DMS153 treated with DMSO at 0.1 percent for 48 hours (cell line): ENCODE results near the gene CCDC167.

ENCODE experiments used
- DNase-seq: peaks from one replicate; lab custom pipeline; 2025; ENCODE audit not compliant: unreplicated experiment; lab: John Stamatoyannopoulos, UW

The CCDC167 gene

DNA sequence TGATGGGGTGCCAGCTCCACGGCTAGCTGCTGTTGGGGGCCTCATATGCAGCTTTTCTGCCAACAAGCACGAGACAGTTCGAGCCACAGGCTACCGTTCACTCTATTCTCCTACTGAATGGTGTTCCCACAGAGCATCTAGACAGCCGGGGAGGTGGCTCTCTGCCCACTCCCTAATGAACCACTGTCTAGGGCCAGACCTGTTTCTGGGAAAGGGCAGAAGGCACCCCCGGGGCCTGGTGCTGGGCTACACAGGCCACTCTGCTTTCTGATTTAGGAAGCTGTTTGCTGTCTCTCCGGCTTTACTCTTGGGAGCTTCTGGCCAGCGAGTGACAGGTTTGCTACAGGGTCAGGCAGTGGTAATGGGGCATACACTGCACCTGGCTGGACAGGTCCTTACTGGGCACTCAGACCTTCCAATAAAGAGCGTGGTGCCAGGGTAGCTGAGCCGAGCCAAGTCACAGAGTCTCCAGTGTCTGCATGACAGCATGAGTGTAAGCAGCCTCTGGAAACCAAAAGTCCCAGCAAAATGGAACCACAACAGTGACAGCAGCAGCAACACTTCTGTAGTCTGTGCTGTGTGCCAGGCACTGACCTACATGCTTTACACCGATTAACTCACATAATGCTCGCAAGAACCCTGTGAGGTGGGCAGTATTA lies 8.4 kb downstream of the CCDC167 start:
- DNase-seq = no peak

DNA sequence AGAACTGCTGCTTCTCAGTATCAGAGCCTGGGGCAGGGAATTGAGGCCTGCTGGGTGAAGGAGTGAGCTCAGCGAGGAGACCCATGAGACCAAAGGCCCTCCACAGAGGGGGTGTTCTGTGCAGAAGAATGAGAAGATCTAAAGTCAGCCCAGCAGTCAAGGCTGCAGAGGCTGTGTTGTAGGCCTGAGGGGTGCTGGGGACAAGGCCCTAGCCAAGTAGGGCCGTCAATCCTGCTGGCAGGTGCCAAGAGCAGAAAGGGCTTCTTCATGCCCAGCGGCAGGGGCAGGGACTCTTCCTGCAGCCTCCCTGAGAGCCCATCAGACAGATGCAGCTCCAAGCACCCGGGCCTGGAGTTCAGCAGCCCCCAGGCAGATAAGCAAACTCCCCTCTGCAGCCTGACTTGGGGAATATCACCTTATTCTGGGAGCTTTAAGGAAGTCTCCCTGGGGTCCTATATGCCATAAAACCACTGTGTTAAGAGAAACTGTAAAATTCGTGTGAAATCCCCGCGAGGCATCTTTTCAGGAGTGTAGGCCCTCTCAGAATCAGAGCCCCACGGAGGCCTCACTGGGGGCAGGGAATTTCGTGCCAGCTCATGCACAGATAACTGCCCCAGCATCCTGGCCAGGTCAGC lies 9.0 kb downstream of the CCDC167 start:
- DNase-seq = no peak

DNA sequence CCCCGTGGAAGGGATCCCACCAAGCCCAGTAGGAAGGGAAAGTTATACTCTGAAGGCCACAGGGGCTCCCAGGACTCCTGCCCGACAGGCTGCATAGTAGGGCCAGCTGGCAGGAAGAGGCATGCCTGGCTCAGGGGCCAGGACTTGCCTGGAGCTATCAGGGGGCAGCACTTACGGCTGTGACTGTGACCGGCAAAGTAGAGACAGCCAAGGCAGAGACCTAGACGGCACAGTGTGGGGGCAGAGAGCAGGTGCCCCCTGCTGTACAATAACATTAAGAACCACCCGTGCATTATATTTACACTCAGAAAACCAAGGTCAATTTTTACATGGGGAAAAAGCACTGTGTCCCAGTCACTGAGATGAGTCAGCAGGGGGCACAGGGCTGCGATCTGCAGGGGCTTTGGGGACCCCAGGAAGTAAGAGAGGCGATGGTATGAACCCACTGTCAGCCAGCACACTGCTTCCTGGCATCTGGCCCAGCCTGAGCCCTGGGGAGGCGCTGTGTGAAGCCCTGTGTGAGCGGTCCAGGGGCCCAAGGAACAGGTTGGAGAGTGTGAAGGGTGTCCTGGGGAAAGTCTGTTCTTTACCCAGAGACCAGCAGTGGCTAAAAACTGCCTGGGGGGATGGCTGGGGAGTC lies 9.9 kb downstream of the CCDC167 start:
- DNase-seq = no peak

DNA sequence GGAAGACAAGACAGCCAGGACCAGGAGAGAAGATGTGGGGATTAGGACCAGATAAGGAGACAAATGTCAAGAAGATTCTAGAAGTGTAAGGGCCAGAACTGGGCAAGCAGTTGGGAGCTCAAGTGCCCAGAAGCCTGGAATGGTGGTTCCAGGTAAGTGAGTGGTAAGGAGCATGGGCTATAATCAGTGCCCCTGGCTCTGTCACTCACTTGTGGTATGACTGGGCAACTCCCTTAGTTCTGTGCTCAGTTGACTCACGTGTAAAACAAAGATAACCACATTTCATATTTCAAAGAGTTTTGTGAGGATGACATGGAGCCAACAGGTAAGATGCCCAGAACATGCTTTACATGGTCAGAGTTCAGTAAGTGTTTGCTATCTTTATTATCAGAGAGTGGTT lies 11.2 kb downstream of the CCDC167 start:
- no peak for DNase-seq

DNA sequence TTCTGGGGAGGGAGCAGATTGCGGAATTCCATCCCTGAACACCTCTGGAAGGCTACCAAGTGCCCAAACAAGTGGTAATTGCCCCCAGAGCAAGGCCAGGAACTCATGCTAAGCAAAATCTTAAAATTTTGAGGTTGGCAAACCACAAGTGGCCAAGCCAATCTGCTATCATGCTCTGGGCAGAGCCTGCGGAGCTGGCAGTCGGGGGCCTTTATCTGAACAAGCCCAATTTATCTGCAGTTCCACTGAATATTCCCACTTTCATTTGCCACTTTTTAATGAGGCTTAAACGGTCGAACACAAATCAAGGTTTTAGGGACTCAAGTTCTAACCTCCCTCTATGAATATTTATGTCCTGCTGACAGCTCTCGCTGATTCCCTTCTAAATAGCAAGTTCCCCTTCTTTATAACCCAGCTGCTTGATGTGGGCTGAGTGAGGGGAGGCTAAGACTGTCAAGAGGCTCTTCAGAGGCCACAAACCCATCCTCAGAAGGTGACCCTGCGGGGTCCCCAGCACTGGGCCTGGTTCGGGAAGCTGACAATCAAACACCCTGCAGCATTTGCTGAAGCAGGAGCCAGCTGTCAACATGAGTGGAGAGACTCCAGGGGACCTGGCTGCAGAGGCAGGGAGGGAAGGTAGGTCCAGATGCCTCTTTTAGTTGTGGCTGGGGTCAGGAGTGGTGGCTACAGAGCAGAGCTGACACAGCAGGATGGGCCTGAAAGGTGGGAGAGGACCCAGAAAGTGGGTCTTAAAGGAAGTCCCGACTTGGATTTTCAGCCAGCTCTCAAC lies 11.9 kb downstream of the CCDC167 start:
- DNase-seq = no peak

DNA sequence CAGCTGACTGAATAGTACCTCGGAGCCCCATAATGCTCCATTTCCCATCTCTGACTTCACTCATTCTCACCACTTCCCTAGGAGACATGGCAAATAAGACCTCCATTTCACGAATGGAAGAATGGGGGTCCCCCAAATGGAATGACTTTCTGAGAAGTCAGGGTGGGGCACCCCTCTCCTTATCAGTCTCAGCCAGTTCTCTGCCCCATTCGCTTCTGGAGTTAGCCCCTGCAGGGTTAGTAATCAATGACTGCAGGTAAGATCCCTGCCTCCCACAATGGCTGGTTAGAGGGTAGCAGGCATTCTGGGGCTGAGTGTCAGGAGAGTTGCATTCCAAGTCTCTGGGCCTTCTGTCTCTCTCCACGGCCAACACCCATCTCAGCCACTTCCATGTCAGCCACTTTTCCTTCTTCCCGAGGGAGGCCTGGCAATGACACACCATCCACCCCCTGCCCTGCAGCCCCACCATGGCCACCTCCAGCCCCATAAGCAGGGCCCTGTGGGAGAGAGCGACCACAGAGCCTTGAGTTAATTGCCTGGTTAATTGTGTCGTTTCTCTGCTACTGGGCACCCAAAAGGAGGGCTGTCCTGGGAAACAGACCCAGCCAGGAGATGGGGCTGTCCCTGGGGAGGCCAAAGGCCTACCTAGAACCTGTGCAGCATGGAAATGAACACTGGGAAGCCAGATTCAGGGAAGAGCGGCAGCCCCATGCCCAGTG lies 13.4 kb downstream of the CCDC167 start:
- no peak for DNase-seq

GRCh38 chr6:37485291-37485702 lies 14.4 kb downstream of the CCDC167 start:
- DNase-seq = no peak

- DNase-seq = no peak
Observed at GRCh38 chr6:37484786-37485170, 14.9 kb downstream of the CCDC167 start.

GRCh38 chr6:37483917-37484785 lies 15.5 kb downstream of the CCDC167 start:
- no peak for DNase-seq

DNA sequence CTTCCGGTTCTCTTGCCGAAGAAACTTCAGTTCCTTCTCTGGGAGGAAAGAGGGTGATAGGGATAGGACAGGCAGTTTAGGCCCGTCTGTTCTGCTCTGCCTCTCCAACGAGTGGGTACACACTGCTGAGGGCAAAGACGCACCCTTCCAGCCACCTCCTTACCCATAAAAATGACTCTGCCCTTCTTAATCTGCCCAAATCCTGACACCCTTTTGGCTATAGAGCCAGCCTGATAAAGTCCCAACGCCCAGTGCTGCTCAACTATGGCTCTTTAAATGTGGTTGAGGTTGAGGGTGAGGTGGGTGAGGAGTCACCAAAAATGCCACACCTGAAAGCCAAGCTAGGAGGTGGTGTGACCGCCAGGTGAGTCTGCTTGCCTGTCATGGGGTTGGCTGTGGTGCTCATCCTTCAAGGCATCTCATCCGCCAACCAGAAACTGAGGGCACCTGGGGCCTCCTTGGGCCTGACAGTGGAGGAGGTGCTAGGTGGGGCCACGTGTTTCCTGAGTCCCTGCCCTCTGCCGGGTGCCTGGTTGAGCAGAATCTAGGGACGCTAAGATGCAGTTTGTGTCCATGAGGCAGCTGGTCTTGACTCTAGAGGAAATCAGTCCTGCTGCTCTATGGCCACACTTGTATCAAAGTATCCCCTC lies 16.3 kb downstream of the CCDC167 start:
- no peak for DNase-seq

- DNase-seq = no peak
Observed at GRCh38 chr6:37482606-37483251, 17.0 kb downstream of the CCDC167 start.

GRCh38 chr6:37481711-37482605 lies 17.7 kb downstream of the CCDC167 start:
- DNase-seq = no peak

GRCh38 chr6:37480951-37481534 lies 18.6 kb downstream of the CCDC167 start:
- no peak for DNase-seq

DNA sequence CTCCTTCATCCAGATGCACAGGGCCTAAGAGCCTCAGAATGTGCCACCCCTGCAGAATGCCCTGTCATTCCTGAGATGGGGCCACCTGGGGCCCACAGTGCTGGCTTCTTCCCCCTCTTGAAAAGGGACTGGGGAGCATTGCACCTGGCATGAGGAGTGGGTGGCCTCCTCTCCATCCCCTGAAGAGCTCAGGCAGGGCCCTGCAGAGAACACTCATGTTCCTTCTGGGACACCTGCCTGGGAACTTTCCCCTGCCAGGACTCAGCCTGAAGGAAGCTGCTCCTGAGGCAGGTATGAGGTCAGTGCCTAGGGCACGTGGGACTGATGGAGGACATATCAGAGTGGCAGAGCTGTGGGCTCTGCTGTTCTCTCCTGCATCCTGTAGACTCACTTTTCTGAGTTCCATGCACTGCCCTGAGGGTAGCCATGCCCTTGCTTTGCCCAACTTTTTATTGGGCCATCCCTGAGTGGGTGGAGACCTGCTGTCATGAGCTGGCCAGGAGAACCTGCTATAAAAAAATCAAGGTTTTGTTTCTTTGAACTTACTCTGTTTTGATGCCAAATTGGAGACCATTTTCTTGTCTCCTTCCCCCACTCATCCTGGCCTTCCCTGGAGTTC lies 19.5 kb downstream of the CCDC167 start:
- no peak for DNase-seq

- DNase-seq = no peak
Observed at GRCh38 chr6:37479266-37479854, 20.3 kb downstream of the CCDC167 start.

GRCh38 chr6:37478827-37479226 lies 20.9 kb downstream of the CCDC167 start:
- DNase-seq = no peak
